SH-SY5Y (cell line): ENCODE results near the gene CMAS.

Source experiments
- GATA2 ChIP-seq: IDR thresholded peaks from 2 replicates; pipeline ENCODE4 v1.6.1; 2011; ENCODE audit warnings: mild to moderate bottlenecking, low read depth, low read length
- GATA3 ChIP-seq: IDR thresholded peaks from 2 replicates; pipeline ENCODE4 v1.6.1; 2011; ENCODE audit warnings: low read depth, mild to moderate bottlenecking, low read length, moderate library complexity

- no peak for TF ChIP-seq GATA3
- no peak for TF ChIP-seq GATA2
Observed at GRCh38 chr12:22051114-22051698, 5.2 kb downstream of the CMAS start.
